ENCODE data around the gene IGF2R.

Gene IGF2R

DNA sequence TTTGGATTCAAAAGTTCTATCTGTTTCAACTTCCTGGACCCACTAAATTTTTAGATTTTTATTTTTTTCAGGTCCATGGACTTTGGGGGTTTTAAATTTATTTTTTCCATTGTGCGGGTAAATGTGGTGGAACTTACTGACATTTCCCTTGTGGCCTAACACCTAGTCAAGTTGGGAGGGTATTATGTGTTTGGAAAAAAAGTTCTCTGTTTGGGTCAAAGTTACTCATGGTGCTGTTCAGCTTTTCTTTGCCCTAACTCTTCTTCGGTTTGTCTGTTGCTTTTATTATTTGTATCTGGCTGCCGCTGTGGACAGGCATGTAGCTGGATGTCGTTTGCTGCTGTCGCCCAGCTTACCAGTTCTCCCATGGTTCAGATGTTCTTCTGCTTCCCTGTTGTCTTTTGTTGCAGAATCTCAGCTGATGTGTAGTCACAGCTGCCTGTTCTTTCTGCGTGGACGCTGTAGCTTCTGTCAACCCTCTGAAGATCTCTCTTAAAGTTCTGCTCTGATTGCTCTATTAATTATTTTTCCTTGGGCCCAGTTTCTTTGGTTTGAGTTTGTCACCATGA, 7.9 kb downstream of the IGF2R start:
- no peak for DNase-seq

- no peak for DNase-seq
These were observed 8.5 kb downstream of the IGF2R start for GRCh38 chr6:159977255-159977903.

DNA sequence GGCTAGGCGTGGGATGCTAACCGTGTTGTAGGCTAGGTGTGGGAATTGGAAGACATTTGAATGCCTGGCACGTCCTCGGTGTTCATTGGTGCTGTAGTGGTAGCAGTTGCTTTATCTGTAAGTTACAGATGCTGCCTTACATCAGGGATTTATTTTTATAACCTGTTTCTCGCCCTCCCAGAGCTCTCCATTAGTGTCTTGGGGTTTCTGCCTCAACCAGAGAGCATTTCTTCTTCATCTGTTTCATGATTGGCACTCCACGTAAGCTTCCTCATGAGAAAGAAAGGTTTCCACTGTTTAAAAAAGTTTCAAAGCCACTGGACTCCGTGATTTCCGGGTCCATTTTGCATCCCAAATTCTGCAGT, 9.0 kb downstream of the IGF2R start:
- DNase-seq, result no peak

GRCh38 chr6:159978291-159979135, 9.6 kb downstream of the IGF2R start:
- no peak for DNase-seq

DNA sequence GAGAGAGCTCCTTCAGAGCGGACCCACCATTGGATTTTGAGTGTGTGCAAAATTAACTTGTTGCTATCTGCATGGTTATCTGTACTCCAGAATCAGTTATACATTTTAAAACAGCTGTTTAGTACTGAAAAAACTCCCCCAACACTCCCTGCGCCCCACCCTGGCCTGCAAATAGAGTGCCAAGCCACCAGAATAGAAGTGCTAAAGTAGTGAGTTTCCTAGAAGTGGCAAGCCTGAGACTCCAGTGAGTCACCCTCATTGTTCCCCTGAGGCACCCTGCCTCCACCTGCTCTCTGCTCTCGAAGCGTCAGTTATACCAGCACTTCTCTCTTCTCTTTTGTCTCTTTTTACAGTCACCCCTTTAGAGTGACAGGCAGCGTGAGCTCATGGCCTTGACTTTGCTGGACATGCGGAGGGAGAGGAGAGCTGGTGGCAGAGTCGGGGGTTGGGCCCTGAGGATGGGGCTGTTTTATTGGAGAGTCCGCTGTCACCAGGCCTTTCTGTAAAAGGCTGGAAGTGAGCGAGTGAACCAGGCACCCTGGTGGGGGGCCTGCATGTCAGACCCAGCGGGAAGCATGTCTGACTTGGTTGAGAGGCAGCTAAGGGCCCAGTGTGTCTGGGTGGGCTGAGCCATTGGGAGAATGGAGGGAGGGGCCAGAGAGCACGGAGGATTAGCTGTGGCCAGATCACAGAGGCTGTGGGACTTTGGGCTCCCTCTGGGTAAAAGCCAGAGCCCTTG, 10.4 kb downstream of the IGF2R start:
- DNase-seq, result no peak

DNA sequence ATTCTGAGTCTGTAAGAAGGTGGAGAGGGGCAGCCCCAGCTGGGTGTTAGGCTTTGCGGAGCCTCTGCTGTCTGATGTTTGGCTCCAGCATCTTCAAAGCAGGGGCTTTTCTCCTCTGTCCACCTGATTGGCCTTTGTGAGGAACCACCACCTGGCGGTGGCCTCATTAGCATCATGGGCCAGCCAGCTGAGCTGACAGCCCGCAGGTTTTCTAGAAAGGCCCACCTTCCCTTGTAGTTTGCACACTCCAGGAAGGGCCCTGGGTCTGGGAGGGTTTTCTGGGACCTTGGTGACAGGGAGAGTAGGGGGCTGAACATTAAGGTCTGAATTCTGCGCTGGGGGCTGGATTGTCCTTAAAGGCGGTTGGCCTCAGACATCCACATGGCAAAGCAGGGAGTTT, 11.6 kb downstream of the IGF2R start:
- DNase-seq, result no peak

DNA sequence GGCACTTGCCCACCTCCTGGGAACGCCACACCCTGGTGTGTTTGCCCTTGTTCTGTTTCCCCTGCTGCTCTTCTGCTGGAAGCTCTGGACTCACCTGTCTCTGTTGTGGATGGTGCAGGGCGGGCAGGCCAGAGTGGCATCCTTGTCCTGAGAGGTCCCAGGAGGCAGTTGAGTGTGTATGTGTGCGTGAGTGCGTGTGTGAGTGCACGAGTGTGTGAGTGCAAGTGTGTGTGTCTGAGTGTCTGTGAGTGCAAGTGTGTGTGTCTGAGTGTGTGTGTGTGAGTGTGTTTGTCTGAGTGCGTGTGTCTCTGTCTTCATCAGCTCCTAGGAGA, 12.2 kb downstream of the IGF2R start:
- no peak for DNase-seq

DNA sequence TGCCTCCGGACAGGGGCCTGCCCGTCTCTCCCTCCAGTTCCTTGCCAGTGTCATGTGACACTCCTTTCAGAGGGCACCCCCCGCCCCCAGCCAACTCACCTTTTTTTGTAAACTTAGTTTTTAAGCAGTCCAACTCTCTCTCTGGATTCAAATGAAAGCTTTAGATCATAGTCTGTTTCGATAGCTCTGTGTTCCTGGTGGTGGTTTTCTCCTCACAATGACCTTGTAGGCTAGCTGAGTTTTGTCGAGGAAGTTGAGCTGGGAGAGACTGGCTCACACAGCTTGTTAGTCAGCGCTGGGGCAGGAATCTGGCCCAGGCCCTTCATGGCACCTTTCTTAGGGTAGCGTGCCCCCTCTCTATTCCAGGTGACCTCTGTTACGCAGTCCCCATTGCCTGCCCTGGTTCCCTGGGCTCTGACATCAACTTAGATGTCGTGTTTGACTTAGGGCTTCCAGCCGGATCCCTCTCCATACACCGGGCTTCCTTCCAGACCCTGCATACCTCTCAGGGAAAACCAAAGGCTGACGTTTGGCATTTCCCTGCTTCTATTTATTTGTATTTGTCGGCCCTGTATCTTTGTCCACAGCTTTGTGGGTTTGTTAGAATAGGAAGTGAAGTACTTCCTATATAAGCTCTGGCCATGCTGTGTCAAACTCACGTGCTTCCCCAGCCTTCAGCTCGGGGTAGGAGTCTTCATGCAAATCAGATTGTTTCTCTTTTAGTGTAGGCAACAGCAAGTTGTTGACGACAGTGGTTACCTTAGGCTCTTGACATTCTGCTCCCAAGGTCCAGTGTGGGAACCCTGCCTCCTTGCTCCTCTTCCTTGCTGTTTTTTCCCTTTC, 12.7 kb downstream of the IGF2R start:
- no peak for DNase-seq

DNA sequence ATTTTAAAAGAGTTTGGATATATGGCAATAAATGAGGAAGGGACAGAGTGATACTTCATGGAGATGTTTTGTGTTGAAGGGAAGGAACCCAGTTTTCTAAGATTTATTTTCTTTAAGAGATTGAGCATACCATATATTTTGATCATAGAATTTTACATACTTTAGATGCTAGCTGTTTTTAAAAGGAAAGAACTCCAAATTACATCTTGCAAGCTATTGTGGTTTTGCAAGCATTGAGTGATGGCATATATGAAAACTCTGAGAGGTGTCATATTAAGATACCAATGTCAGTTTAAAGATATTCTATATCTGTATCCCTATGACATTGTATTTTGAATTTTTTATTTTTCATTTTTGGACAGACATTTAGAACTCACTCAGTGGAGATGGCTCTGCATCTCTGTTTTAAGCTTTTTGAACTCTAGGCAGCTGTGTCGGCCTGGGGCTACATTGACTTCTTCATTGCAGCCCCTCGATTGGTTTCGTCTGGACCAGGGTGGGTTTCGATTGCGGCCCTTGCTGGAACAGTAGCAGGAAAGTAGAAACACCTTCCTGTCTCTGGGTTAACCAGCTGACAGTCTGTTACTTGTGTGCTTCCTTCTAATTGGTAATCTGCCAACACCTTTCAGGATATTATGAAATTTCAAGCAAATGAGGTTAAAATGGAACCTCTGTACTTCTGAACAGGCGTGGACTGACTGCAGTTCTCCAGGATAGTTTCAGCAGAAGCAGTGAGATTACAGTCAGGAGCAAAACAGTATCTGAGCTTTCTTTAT, 14.0 kb downstream of the IGF2R start:
- DNase-seq, result no peak

GRCh38 chr6:159983641-159984080, 14.8 kb downstream of the IGF2R start:
- no peak for DNase-seq

DNA sequence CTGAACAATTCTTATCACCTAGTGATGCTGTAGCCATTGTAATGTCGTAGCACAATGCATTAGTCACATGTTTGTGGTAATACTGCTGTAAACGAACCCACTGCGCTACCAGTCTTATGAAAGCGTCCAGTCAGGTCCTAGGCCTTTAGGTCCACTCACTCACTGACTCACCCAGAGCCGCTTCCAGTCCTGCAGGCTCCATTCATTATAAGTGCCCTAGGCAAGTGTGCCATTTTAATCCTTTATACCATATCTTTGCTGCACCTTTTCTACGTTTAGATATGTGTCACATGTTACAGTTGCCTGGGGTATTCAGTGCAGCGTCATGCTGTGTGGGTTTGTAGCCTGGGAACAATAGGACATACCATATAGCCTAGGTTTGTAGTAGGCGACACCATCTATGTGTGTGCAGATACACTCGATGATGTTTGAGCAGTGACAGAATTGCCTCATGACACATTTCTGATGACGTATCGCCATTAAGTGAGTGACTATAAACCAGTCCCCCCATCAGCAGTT, 15.4 kb downstream of the IGF2R start:
- DNase-seq, result no peak

GRCh38 chr6:159985296-159985945, 16.5 kb downstream of the IGF2R start:
- DNase-seq, result no peak

DNA sequence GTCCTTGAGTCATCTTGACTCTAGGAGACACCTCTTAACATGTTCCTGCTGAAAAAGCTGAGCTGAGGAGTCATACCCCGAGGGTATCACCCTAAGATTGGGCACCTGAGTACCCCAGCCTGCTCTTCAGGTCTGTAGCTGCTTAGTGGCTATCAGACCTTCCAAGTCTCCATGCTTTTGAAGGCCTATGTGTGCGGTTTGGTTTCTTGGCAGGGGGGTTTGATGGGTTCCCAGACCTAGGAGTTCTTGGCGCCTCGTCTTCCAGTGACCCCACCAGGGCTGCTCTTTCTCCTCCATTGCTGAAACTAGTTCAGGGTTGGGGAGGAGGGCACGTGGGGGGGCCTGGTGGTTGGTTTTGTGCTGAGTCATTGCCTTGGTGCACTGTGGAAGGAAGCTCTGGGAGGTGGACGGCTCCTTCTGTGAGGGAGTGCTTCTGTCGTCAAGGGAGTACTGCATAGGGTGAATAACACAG, 20.1 kb downstream of the IGF2R start:
- no peak for DNase-seq

DNA sequence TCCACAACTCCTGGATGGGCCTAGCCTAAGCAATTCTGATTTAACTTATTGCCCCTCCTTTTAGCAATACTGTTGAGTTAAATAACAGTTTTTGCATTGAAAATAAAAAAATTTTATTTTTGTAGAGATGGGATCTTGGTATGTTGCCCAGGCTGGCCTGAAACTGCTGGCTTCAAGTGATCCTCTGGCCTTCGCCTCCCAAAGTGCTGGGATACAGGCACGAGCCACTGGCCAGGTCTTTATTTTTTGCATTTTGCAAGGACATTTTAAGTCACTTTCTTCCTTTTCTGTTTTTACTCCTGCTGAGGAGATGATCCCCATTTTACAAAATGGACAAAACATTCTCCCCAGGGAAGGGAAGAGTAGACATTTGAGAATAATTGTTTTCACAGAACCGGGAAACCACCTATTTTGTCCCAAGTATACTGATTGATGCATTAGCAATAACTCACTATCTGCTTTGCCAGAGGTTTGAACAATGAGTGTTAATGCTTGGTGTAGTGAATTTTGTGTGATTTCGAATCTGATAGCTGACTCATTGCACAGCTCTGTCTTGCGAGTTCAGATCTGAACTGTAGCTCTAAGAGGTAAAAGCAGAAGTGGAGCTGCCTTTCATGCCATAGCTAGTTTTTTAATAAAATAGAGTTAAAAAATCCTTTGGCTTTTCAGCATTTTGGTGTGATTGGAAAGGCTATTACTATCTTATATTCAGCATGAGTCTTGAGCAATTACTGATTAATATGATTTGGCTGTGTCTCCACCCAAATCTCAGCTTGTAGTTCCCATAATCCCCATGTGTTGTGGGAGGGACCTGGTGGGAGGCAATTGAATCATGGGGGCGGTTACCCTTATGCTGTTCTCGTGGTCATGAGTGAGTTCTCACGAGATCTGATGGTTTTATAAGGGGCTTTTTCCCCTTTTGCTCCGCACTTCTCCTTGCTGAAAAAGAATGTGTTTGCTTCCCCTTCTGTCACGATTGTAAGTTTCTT, 20.9 kb downstream of the IGF2R start:
- DNase-seq, result no peak

- DNase-seq, result no peak
These were observed 23.5 kb downstream of the IGF2R start for GRCh38 chr6:159992366-159992765.

DNA sequence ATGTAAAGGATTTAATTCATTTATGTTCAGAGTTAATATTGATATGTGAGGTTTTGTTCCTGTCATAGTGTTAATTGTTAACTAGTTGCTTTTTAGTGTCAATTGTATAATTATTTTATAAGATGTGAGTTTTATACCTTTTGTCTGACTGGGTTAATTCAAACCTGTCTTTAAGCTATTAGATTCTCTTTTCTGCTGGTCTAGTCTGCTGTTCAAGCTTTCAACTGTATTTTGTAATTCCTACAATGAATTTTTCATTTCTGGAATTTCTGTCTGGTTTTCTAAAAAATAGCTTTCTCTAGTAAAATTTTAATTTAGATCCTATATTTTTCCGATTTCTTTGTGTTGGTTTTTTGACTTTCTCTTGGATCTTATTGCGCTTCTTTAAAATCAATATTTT, 26.5 kb downstream of the IGF2R start:
- DNase-seq, result no peak

GRCh38 chr6:159996087-159996622, 27.3 kb downstream of the IGF2R start:
- DNase-seq, result no peak

- DNase-seq, result no peak
These were observed 28.0 kb downstream of the IGF2R start for GRCh38 chr6:159996626-159997497.

Measured in activated gamma-delta T cell (primary cell).